ENCODE results near the gene FAR2.

FAR2 gene

DNA sequence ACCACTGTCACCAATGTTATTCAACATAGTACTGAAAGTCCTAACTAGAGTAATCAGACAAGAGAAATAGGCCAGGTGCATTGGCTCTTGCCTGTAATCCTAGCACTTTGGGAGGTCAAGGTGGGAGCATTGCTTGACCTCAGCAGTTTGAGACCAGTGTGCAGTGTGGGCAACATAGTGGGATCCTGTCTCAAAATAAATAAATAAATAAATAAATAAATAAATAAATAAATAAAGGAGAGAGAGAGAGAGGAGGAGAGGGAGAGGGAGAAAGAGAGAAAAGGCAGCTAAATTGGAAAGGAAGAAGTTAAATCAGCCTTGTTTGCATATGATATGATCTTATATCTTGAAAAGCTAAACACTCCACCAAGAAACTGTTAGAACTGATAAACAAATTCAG lies 115.3 kb downstream of the FAR2 start:
- no peak overlapping the region for H3K4me3 ChIP-seq (ENCODE audit: low read length)
- TF ChIP-seq CTCF (conservative IDR thresholded peaks at IDR 0.05; ENCODE audit: low read depth, low read length), result no peak
- no peak for DNase-seq (ENCODE audit: low read depth)

- TF ChIP-seq CTCF (conservative IDR thresholded peaks at IDR 0.05; ENCODE audit: low read depth, low read length), result no peak
- no peak overlapping the region for H3K4me3 ChIP-seq (ENCODE audit: low read length)
- no peak for DNase-seq (ENCODE audit: low read depth)
These were observed 120.8 kb downstream of the FAR2 start for GRCh38 chr12:29269706-29270408.

DNA sequence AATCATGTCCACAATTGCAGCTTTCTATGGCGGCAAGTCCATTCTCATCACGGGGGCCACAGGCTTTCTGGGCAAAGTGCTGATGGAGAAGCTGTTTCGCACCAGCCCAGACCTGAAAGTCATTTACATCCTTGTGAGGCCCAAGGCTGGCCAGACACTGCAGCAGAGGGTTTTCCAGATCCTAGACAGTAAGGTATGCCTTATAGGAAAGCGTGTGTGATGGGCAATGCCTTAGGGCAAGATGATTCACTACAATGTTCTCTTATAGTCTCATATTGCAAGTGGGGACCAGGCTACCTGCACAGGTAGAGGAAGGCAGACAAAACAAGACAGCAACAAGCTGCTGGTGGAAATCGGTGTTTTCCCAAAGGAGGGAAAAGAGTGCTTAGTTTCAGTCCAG lies 121.4 kb downstream of the FAR2 start:
- no peak for TF ChIP-seq CTCF (conservative IDR thresholded peaks at IDR 0.05; ENCODE audit: low read depth, low read length)
- no peak for DNase-seq (ENCODE audit: low read depth)
- H3K4me3 ChIP-seq (ENCODE audit: low read length), result no peak overlapping the region

- no peak for DNase-seq (ENCODE audit: low read depth)
- TF ChIP-seq CTCF (conservative IDR thresholded peaks at IDR 0.05; ENCODE audit: low read depth, low read length), result no peak
- H3K4me3 ChIP-seq (ENCODE audit: low read length), result no peak overlapping the region
These were observed 124.2 kb downstream of the FAR2 start for GRCh38 chr12:29273178-29273843.

DNA sequence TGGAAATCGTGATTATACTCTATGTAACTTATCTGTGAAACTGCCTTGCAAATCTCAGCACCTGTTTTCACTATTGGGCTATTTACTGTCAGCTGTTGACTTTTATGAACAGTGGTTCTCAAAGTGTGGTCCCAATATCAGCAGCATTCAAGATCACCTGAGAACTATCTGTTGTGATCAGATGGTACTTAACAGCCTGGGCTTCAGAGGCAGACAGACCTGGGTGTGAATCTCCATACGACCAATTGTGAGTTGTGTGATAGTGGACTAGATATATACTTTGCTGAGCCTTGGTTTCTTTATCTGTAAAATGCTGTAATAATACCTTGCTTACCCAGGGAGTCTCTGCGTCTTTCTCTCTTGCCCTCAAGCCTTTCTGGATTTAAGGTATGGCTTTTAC lies 126.8 kb downstream of the FAR2 start:
- H3K4me3 ChIP-seq (ENCODE audit: low read length), result no peak overlapping the region
- no peak for DNase-seq (ENCODE audit: low read depth)
- no peak for TF ChIP-seq CTCF (conservative IDR thresholded peaks at IDR 0.05; ENCODE audit: low read depth, low read length)

GRCh38 chr12:29277231-29277630 lies 128.2 kb downstream of the FAR2 start:
- no peak for TF ChIP-seq CTCF (conservative IDR thresholded peaks at IDR 0.05; ENCODE audit: low read depth, low read length)
- DNase-seq (ENCODE audit: low read depth), result no peak
- no peak overlapping the region for H3K4me3 ChIP-seq (ENCODE audit: low read length)

Measured in retinal pigment epithelial cell (primary cell).